ENCODE measurements around the gene PI4KB.
"Not testable (repeated sequence)": the region's sequence is repeated elsewhere in the genome, so short reads cannot be mapped to it uniquely, and the experiment has no call there.

The PI4KB gene

GRCh38 chr1:151356696-151357095 is 29.5 kb upstream of the PI4KB start:
- no peak overlapping the region for H3K27ac Mint-ChIP-seq
- no peaks in the 10 kb centered on the region for H3K9me3 Mint-ChIP-seq
- no peaks in the 10 kb centered on the region for H3K4me1 Mint-ChIP-seq (ENCODE audit: low read depth)
- H3K36me3 Mint-ChIP-seq (ENCODE audit: low read depth): peaks cover 4% of the 10 kb centered on the region
- no peaks in the 10 kb centered on the region for H3K27me3 Mint-ChIP-seq
- no peak overlapping the region for H3K4me3 Mint-ChIP-seq

- H3K27ac Mint-ChIP-seq: no peak overlapping the region
- H3K36me3 Mint-ChIP-seq (ENCODE audit: low read depth): peaks cover under 1% of the 10 kb centered on the region
- no peaks in the 10 kb centered on the region for H3K9me3 Mint-ChIP-seq
- H3K27me3 Mint-ChIP-seq: no peaks in the 10 kb centered on the region
- H3K4me1 Mint-ChIP-seq (ENCODE audit: low read depth): peaks cover 12% of the 10 kb centered on the region
- no peak overlapping the region for H3K4me3 Mint-ChIP-seq
Observed at GRCh38 chr1:151352021-151352718, 25.0 kb upstream of the PI4KB start.

GRCh38 chr1:151350323-151350722 is 23.1 kb upstream of the PI4KB start:
- H3K27ac Mint-ChIP-seq, H3K9me3 Mint-ChIP-seq, H3K27me3 Mint-ChIP-seq, H3K4me3 Mint-ChIP-seq: not testable (repeated sequence)
- Mint-ChIP-seq H3K36me3 (ENCODE audit: low read depth) (peaks cover 15% of the 10 kb centered on the region), H3K4me1 (ENCODE audit: low read depth) (peaks cover 27% of the 10 kb centered on the region)

- peak overlapping the region; percentile 96 for H3K4me3 Mint-ChIP-seq
- H3K36me3 Mint-ChIP-seq (ENCODE audit: low read depth): peaks cover 35% of the 10 kb centered on the region
- no peaks in the 10 kb centered on the region for H3K27me3 Mint-ChIP-seq
- H3K4me1 Mint-ChIP-seq (ENCODE audit: low read depth): peaks cover 42% of the 10 kb centered on the region
- H3K9me3 Mint-ChIP-seq: no peaks in the 10 kb centered on the region
- H3K27ac Mint-ChIP-seq: peak overlapping the region; percentile 99
Observed at GRCh38 chr1:151347523-151348246, 20.5 kb upstream of the PI4KB start.

- Mint-ChIP-seq H3K9me3 (no peaks in the 10 kb centered on the region), H3K4me3 (peak within 1 kb of the TSS; percentile 96), H3K36me3 (ENCODE audit: low read depth) (peaks cover 39% of the 10 kb centered on the region), H3K4me1 (ENCODE audit: low read depth) (peaks cover 42% of the 10 kb centered on the region), H3K27ac (peak within 1 kb of the TSS; percentile 99), H3K27me3 (no peaks in the 10 kb centered on the region)
Observed at GRCh38 chr1:151346769-151347522, 19.7 kb upstream of the PI4KB start, which contains the start of gene RFX5. RFX5 (minus strand) TSS chr1:151347252; CDS start chr1:151346320, 932 bp downstream.

GRCh38 chr1:151346082-151346768 is 19.0 kb upstream of the PI4KB start:
- peak overlapping the region; percentile 96 for H3K4me3 Mint-ChIP-seq
- peaks cover 39% of the 10 kb centered on the region for H3K36me3 Mint-ChIP-seq (ENCODE audit: low read depth)
- no peaks in the 10 kb centered on the region for H3K9me3 Mint-ChIP-seq
- H3K4me1 Mint-ChIP-seq (ENCODE audit: low read depth): peaks cover 42% of the 10 kb centered on the region
- peak overlapping the region; percentile 99 for H3K27ac Mint-ChIP-seq
- no peaks in the 10 kb centered on the region for H3K27me3 Mint-ChIP-seq

- H3K4me3 Mint-ChIP-seq: no peak overlapping the region
- H3K36me3 Mint-ChIP-seq (ENCODE audit: low read depth): peaks cover 45% of the 10 kb centered on the region
- no peaks in the 10 kb centered on the region for H3K9me3 Mint-ChIP-seq
- H3K4me1 Mint-ChIP-seq (ENCODE audit: low read depth): peaks cover 53% of the 10 kb centered on the region
- peak overlapping the region; percentile 72 for H3K27ac Mint-ChIP-seq
- H3K27me3 Mint-ChIP-seq: no peaks in the 10 kb centered on the region
Observed at GRCh38 chr1:151344291-151344690, 17.1 kb upstream of the PI4KB start.

GRCh38 chr1:151343587-151343986 is 16.4 kb upstream of the PI4KB start:
- Mint-ChIP-seq H3K27ac (peak overlapping the region; percentile 72), H3K4me3 (no peak overlapping the region), H3K4me1 (ENCODE audit: low read depth) (peaks cover 53% of the 10 kb centered on the region), H3K27me3 (no peaks in the 10 kb centered on the region), H3K36me3 (ENCODE audit: low read depth) (peaks cover 45% of the 10 kb centered on the region), H3K9me3 (no peaks in the 10 kb centered on the region)

- Mint-ChIP-seq H3K4me1 (ENCODE audit: low read depth) (peaks cover 45% of the 10 kb centered on the region), H3K9me3 (no peaks in the 10 kb centered on the region), H3K36me3 (ENCODE audit: low read depth) (peaks cover 45% of the 10 kb centered on the region), H3K27me3 (no peaks in the 10 kb centered on the region), H3K4me3 (no peak overlapping the region), H3K27ac (no peak overlapping the region)
Observed at GRCh38 chr1:151342569-151342968, 15.4 kb upstream of the PI4KB start.

- H3K9me3 Mint-ChIP-seq: no peaks in the 10 kb centered on the region
- H3K4me3 Mint-ChIP-seq: no peak overlapping the region
- no peak overlapping the region for H3K27ac Mint-ChIP-seq
- no peaks in the 10 kb centered on the region for H3K27me3 Mint-ChIP-seq
- peaks cover 43% of the 10 kb centered on the region for H3K36me3 Mint-ChIP-seq (ENCODE audit: low read depth)
- peaks cover 40% of the 10 kb centered on the region for H3K4me1 Mint-ChIP-seq (ENCODE audit: low read depth)
Observed at GRCh38 chr1:151342021-151342420, 14.8 kb upstream of the PI4KB start.

- H3K9me3 Mint-ChIP-seq: no peaks in the 10 kb centered on the region
- peak overlapping the region; percentile 53 for H3K27ac Mint-ChIP-seq
- H3K27me3 Mint-ChIP-seq: no peaks in the 10 kb centered on the region
- no peak overlapping the region for H3K4me3 Mint-ChIP-seq
- peaks cover 35% of the 10 kb centered on the region for H3K36me3 Mint-ChIP-seq (ENCODE audit: low read depth)
- peaks cover 31% of the 10 kb centered on the region for H3K4me1 Mint-ChIP-seq (ENCODE audit: low read depth)
Observed at GRCh38 chr1:151340870-151341754, 13.9 kb upstream of the PI4KB start.

- no peaks in the 10 kb centered on the region for H3K27me3 Mint-ChIP-seq
- peaks cover 11% of the 10 kb centered on the region for H3K4me1 Mint-ChIP-seq (ENCODE audit: low read depth)
- H3K27ac Mint-ChIP-seq: no peak overlapping the region
- no peak overlapping the region for H3K4me3 Mint-ChIP-seq
- H3K9me3 Mint-ChIP-seq: no peaks in the 10 kb centered on the region
- peaks cover 6% of the 10 kb centered on the region for H3K36me3 Mint-ChIP-seq (ENCODE audit: low read depth)
Observed at GRCh38 chr1:151336556-151336955, 9.3 kb upstream of the PI4KB start.

- Mint-ChIP-seq H3K4me3 (no peak overlapping the region), H3K4me1 (ENCODE audit: low read depth) (peaks cover 2% of the 10 kb centered on the region), H3K36me3 (ENCODE audit: low read depth) (no peaks in the 10 kb centered on the region), H3K27ac (no peak overlapping the region), H3K27me3 (no peaks in the 10 kb centered on the region), H3K9me3 (no peaks in the 10 kb centered on the region)
Observed at GRCh38 chr1:151334822-151335221, 7.6 kb upstream of the PI4KB start.

Data from stimulated activated naive CD8-positive, alpha-beta T cell treated with anti-CD3 and anti-CD28 coated beads, Interleukin-15, Interleukin-2, amounts not matched to agents 100 ng/mL and 50 ng/mL, for 24 hours (primary cell).